K562 (cell line): Measurements from ENCODE around the gene ARHGEF6. TPM values are rescaled to one million over a fixed set of nuclear protein-coding genes. Genes with fewer than 3 reads are reported as not detected.

ENCODE experiments used
- ATAC-seq: fragments of 200-7000 bp; cut with Tn5 transposase; 3 replicates; pipeline ENCODE4 v1.9.1; 2020; ENCODE audit warnings: moderate library complexity
- BruUV-seq: library from RNA; stranded (reverse); fragments of 400-500 nt; replicated peaks from 2 replicates; lab custom pipeline; 2021; lab: Mats Ljungman, UMichigan
- CTCF ChIA-PET: fragments of 300-600 bp; formaldehyde crosslinking; extraction: SDS; loops from one replicate; lab custom pipeline; 2021; ENCODE audit warnings: low intra/inter-chr PET ratio; lab: Yijun Ruan, JAX
- POLR2A ChIA-PET: fragments of 300-600, 350-650 bp; sonication (Branson Sonifier 250); formaldehyde crosslinking; extraction: SDS; loops from one replicate; lab custom pipeline; 2021; ENCODE audit warnings: antibody characterized with exemption, inconsistent platforms; lab: Yijun Ruan, JAX
- DNase-seq, 4 experiments: peaks; one replicate each; pipeline versions ENCODE4 v3.0.0 to v3.0.0-alpha.2; 2011 to 2018; ENCODE audit warnings: low spot score in 3 of 4, mixed read lengths in 3 of 4; ENCODE audit errors: extremely low read depth in 1 of 4
- FAIRE-seq: peaks from 2 replicates; lab custom pipeline; 2011; peaks lifted over from hg19 to GRCh38; lab: Jason Lieb, UNC
- H2AFZ ChIP-seq: 2 replicates; pipeline ENCODE4 v1.6.0; 2011; ENCODE audit warnings: low read depth, low read length, control low read depth, inconsistent platforms
- H3K27ac ChIP-seq: fragments of 200-600 bp; 3 replicates; pipeline ENCODE4 v1.8.0; 2011; ENCODE audit warnings: low read depth, mild to moderate bottlenecking, control low read depth, inconsistent platforms, low read length, moderate library complexity, mixed read lengths; ENCODE audit errors: extremely low read depth
- H3K27me3 ChIP-seq, 2 experiments: fragments of 300-600 bp in 1 of 2; 2 replicates in 1 of 2; 3 replicates in 1 of 2; pipeline versions ENCODE4 v1.6.0 to v1.8.0; 2011; ENCODE audit warnings: inconsistent platforms in 2 of 2, low read length in 2 of 2, mild to moderate bottlenecking in 1 of 2, mixed read lengths in 1 of 2, moderate library complexity in 1 of 2; ENCODE audit not compliant: control insufficient read depth in 2 of 2, insufficient read depth in 2 of 2
- H3K36me3 ChIP-seq: fragments of 300-600 bp; 3 replicates; pipeline ENCODE4 v1.8.0; 2011; ENCODE audit warnings: mild to moderate bottlenecking, low read length, inconsistent platforms; ENCODE audit not compliant: control insufficient read depth, insufficient read depth
- H3K4me1 ChIP-seq, 2 experiments: fragments of 200-600 bp in 1 of 2; replicated peaks in 1 of 2; 2 replicates in 1 of 2; 3 replicates in 1 of 2; pipeline versions ENCODE4 v1.5.1 to v1.8.0; 2011; ENCODE audit warnings: inconsistent platforms in 2 of 2, low read length in 2 of 2, mild to moderate bottlenecking in 1 of 2, mixed read lengths in 1 of 2, moderate library complexity in 1 of 2; ENCODE audit not compliant: control insufficient read depth in 2 of 2, insufficient read depth in 2 of 2
- H3K4me2 ChIP-seq: 2 replicates; pipeline ENCODE4 v1.6.1; 2011; ENCODE audit warnings: low read length, control low read depth, inconsistent platforms, mixed read lengths; ENCODE audit not compliant: insufficient read depth
- H3K4me3 ChIP-seq: fragments of 200-600 bp; sonication (generic), shearing (Covaris generic); 2 replicates; pipeline ENCODE4 v1.5.1; 2016; ENCODE audit warnings: control low read depth, inconsistent platforms
- H3K79me2 ChIP-seq: fragments of 200-600 bp; 3 replicates; pipeline ENCODE4 v1.8.0; 2011; ENCODE audit warnings: low read length, inconsistent platforms; ENCODE audit not compliant: control insufficient read depth, insufficient read depth
- H3K9ac ChIP-seq, 2 experiments: 2 replicates each; pipeline versions ENCODE4 v1.6.0 to v1.6.1; 2011; ENCODE audit warnings: low read depth in 2 of 2, low read length in 2 of 2, control low read depth in 1 of 2, inconsistent platforms in 1 of 2, mild to moderate bottlenecking in 1 of 2, mixed read lengths in 1 of 2; ENCODE audit not compliant: insufficient read depth in 1 of 2
- H3K9me1 ChIP-seq: one replicate; pipeline ENCODE4 v1.6.0; 2011; ENCODE audit warnings: inconsistent platforms, mild to moderate bottlenecking, low read length, moderate library complexity; ENCODE audit not compliant: control insufficient read depth, insufficient read depth
- H3K9me3 ChIP-seq: replicated peaks from 2 replicates; pipeline ENCODE4 v1.5.1; 2011; ENCODE audit warnings: low read depth, low read length, inconsistent platforms; ENCODE audit not compliant: control insufficient read depth, insufficient read depth
- H4K20me1 ChIP-seq: replicated peaks from 2 replicates; pipeline ENCODE4 v1.6.1; 2011; ENCODE audit warnings: low read length, inconsistent platforms, mixed read lengths; ENCODE audit not compliant: control insufficient read depth, insufficient read depth
- DEAF1 ChIP-seq: fragments of 450-650 bp; formaldehyde crosslinking; IDR thresholded peaks from 2 replicates; pipeline ENCODE4 v1.4.0; 2020; ENCODE audit warnings: mild to moderate bottlenecking, moderate library complexity
- POLR3A ChIP-seq: IDR thresholded peaks from 2 replicates; pipeline ENCODE4 v1.6.1; 2011; ENCODE audit warnings: borderline replicate concordance, mild to moderate bottlenecking, moderate library complexity; ENCODE audit not compliant: insufficient read length, insufficient read depth; ENCODE audit errors: extremely low read depth
- RAD21 ChIP-seq, 2 experiments: fragments of 250-450 bp in 1 of 2; fragments of 450-650 bp in 1 of 2; sonication (Bioruptor Pico) in 1 of 2; formaldehyde crosslinking in 1 of 2; IDR thresholded peaks in 1 of 2; conservative IDR thresholded peaks in 1 of 2; 2 replicates each; pipeline versions ENCODE4 v1.4.0 to v1.8.0; 2020 to 2022; ENCODE audit warnings: mild to moderate bottlenecking in 2 of 2, moderate library complexity in 1 of 2
- SMC3 ChIP-seq: conservative IDR thresholded peaks from 2 replicates; pipeline ENCODE4 v1.6.1; 2011; ENCODE audit warnings: low read depth, low read length, improper control_type of control experiment; ENCODE audit not compliant: insufficient read depth
- WGBS: fragments of 100-300 bp; shearing (Covaris generic); methylation state at CpG from one replicate; pipeline ENCODE4 v1.1.6; 2016; ENCODE audit warnings: low coverage, mixed read lengths; ENCODE audit not compliant: insufficient coverage; ENCODE audit errors: missing lambda C conversion rate; 5-methylcytosine and 5-hydroxymethylcytosine counted together
- in situ Hi-C: fragments of 300-500 bp; cut with MboI; formaldehyde crosslinking; loops from 4 replicates; pipeline ENCODE4 v1.15.0; 2018; ENCODE audit warnings: inconsistent platforms, mixed read lengths
- intact Hi-C: fragments of 100-400 bp; cut with micrococcal nuclease; formaldehyde crosslinking; loops from 2 replicates; pipeline ENCODE4 v1.14.2; 2022
- polyA plus RNA-seq, 8 experiments: library from polyadenylated mRNA; depleted of rRNA in 4 of 8; stranded (reverse) in 5 of 8; unstranded in 3 of 8; fragments of >200 nt; fragmentation: Nextera tagmentation in 2 of 8; fragmentation: Illumina TruSeq in 1 of 8; extraction: Ambion mirVana in 2 of 8; extraction: Trizol in 1 of 8; gene quantifications; 2 replicates each; pipeline versions ENCODE4 v1.2.1 to v1.2.3, GENCODE V29; 2011 to 2014; ENCODE audit warnings: inconsistent platforms in 1 of 8, missing spikeins in 1 of 8
- total RNA-seq, 7 experiments: library from RNA; depleted of rRNA in 6 of 7; stranded (reverse); fragments of >200 nt in 6 of 7; fragmentation: Illumina TruSeq in 2 of 7; extraction: Trizol in 2 of 7; gene quantifications; 2 replicates each; pipeline versions ENCODE4 v1.2.1 to v1.2.3, GENCODE V29; 2011 to 2021; ENCODE audit warnings: low replicate concordance in 1 of 7
- TF ChIP-seq, protein P1 (sequence below): IDR thresholded peaks from 2 replicates; pipeline ENCODE4 v1.6.1; 2011; ENCODE audit warnings: borderline replicate concordance, low read depth, mild to moderate bottlenecking, moderate library complexity, low read length; ENCODE audit not compliant: insufficient read depth, poor library complexity, severe bottlenecking
- TF ChIP-seq, protein P2 (sequence below), 3 experiments: IDR thresholded peaks in 2 of 3; conservative IDR thresholded peaks in 1 of 3; 2 replicates each; pipeline ENCODE4 v1.5.1; 2011 to 2012; ENCODE audit warnings: low read length in 3 of 3, mild to moderate bottlenecking in 3 of 3, control low read depth in 2 of 3, improper control_type of control experiment in 1 of 3, inconsistent platforms in 1 of 3, low read depth in 1 of 3, mixed read lengths in 1 of 3, moderate library complexity in 1 of 3; ENCODE audit not compliant: insufficient read depth in 2 of 3

Gene ARHGEF6
- total and polyA plus RNA-seq, 9 of the 15 experiments (the other 6 are each of a cell fraction or from before 2014, with no cell fraction given): 2.9 to 22.1 (median 13.3) TPM

DNA sequence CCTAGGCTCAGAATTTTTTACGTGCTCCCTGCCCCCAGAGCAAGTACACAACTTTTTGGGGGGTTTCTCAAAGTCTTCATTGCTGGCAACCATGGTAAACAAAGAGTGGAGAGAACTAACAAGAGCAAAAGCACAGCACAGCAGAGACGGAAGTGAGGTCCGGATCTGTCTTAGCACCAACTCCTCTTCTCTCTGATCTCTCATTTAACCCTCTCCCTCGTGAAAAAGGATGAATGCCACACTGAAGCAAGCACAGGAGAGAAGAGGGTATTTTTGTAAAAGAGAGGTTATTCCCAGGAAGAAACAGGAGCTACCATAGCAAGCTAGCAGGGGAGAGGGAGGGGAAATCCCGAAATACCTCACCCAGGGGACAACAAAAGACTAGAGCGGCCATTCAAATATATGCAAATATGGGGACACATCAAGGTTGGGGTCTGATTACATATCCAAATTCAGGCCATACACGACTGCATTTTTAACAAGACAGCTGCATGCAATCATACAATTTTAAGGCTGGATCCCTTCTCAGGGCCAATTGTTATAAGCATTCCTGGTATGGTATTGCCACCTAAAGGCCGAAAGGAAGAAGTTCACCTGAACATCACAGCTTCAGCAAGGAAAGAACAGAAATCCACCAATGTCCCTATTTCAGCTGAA, 86.2 kb downstream of the ARHGEF6 start:
- H3K4me2 ChIP-seq: no peak overlapping the region
- H2AFZ ChIP-seq: no peak overlapping the region
- H3K9me1 ChIP-seq: no peaks in the 10 kb centered on the region
- ChIA-PET CTCF (interaction anchor here (0.6 kb wide), 1 partner anchor 13 kb away, joined by 3 read pairs; no protein-coding TSS in a partner anchor), POLR2A (interaction anchor here (0.8 to 1.0 kb wide), 2 partner anchors 50 to 330 kb away, joined by 3 to 4 read pairs; no protein-coding TSS in a partner anchor)
- H3K79me2 ChIP-seq: no peaks in the 10 kb centered on the region
- no peak overlapping the region; a peak in 1 of 4 replicates for H3K9ac ChIP-seq
- peak; percentile 90 for FAIRE-seq
- H3K9me3 ChIP-seq: no peaks in the 10 kb centered on the region
- no peak overlapping the region for H3K4me3 ChIP-seq
- H3K36me3 ChIP-seq: no peaks in the 10 kb centered on the region
- no peak overlapping the region for H3K27ac ChIP-seq
- DNase-seq: peak; percentile 21 to 52 (median 37)
- peak; percentile 82 for ATAC-seq
- WGBS: 35% methylated on average over 7 of the region's 8 CpGs
- no peaks in the 10 kb centered on the region for H4K20me1 ChIP-seq
- H3K4me1 ChIP-seq: no peaks in the 10 kb centered on the region; a peak in 1 of 5 replicates
- H3K27me3 ChIP-seq: no peaks in the 10 kb centered on the region
- intact Hi-C loops: loop anchor here (1.0 to 10.0 kb wide), 4 partner anchors 86 to 660 kb away; no protein-coding TSS in a partner anchor
- no TSS peak for BruUV-seq
- in situ Hi-C loops: loop anchor here (25.0 kb wide), 1 partner anchor 657 kb away; no protein-coding TSS in a partner anchor
- TF ChIP-seq RAD21 (CRISPR knock-in tag; conservative IDR thresholded peaks at IDR 0.05 in 1 of 2, IDR thresholded peaks at IDR 0.05 in 1 of 2): peak; percentile 66 to 81
- peak; percentile 63 for TF ChIP-seq SMC3
- TF ChIP-seq DEAF1 (CRISPR knock-in tag): peak; percentile 62
- TF ChIP-seq, protein P1, sequence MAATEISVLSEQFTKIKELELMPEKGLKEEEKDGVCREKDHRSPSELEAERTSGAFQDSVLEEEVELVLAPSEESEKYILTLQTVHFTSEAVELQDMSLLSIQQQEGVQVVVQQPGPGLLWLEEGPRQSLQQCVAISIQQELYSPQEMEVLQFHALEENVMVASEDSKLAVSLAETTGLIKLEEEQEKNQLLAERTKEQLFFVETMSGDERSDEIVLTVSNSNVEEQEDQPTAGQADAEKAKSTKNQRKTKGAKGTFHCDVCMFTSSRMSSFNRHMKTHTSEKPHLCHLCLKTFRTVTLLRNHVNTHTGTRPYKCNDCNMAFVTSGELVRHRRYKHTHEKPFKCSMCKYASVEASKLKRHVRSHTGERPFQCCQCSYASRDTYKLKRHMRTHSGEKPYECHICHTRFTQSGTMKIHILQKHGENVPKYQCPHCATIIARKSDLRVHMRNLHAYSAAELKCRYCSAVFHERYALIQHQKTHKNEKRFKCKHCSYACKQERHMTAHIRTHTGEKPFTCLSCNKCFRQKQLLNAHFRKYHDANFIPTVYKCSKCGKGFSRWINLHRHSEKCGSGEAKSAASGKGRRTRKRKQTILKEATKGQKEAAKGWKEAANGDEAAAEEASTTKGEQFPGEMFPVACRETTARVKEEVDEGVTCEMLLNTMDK: no peak
- no peak for TF ChIP-seq POLR3A
- TF ChIP-seq, protein P2, sequence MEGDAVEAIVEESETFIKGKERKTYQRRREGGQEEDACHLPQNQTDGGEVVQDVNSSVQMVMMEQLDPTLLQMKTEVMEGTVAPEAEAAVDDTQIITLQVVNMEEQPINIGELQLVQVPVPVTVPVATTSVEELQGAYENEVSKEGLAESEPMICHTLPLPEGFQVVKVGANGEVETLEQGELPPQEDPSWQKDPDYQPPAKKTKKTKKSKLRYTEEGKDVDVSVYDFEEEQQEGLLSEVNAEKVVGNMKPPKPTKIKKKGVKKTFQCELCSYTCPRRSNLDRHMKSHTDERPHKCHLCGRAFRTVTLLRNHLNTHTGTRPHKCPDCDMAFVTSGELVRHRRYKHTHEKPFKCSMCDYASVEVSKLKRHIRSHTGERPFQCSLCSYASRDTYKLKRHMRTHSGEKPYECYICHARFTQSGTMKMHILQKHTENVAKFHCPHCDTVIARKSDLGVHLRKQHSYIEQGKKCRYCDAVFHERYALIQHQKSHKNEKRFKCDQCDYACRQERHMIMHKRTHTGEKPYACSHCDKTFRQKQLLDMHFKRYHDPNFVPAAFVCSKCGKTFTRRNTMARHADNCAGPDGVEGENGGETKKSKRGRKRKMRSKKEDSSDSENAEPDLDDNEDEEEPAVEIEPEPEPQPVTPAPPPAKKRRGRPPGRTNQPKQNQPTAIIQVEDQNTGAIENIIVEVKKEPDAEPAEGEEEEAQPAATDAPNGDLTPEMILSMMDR (IDR thresholded peaks at IDR 0.05 in 2 of 3, conservative IDR thresholded peaks at IDR 0.05 in 1 of 3; ENCODE audit: insufficient read depth in 2 of 3, low read depth in 1 of 3, low read length in 3 of 3): peak; percentile 58 to 75 (median 66)
